Measurements from ENCODE around the gene OR2K2. TPM values are rescaled to one million over a fixed set of nuclear protein-coding genes. Genes with fewer than 3 reads are reported as not detected.
"Not testable (repeated sequence)": the region's sequence is repeated elsewhere in the genome, so short reads cannot be mapped to it uniquely, and the experiment has no call there.

OR2K2 gene
- total RNA-seq, 1 experiment from 2014 or later, result not detected

DNA sequence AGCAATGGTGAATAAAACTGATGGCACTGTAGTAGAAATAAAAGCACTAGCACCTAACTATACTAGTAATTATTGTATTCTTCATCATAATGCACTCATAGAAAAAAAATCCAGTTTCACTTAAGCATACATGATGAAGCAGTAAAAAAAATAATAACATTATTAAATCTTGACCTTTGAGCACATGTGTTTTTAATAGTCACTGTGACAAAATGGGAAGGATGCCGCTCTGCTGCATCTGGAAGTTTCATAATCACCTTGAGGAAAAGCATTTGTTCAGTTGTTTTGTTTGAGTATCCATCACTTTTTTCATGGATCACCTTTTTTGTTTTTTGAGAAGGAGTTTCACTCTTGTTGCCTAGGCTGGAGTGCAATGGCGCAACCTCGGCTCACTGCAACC is 13.2 kb downstream of the OR2K2 start:
- H3K36me3 ChIP-seq (ENCODE audit: control insufficient read depth, insufficient read depth, low read length), result no peaks in the 10 kb centered on the region
- H3K4me1 ChIP-seq (ENCODE audit: control insufficient read depth, insufficient read depth, low read length), result no peaks in the 10 kb centered on the region
- ATAC-seq (no peak), DNase-seq (ENCODE audit: low read depth, low spot score) (no peak)
- ChIA-PET POLR2A (no interaction called here), CTCF (no interaction called here)
- no peak overlapping the region for H3K27ac ChIP-seq (ENCODE audit: low read length)
- TF ChIP-seq TCF7L2 (IDR thresholded peaks at IDR 0.05; ENCODE audit: low read depth, low read length) (no peak), POLR2AphosphoS5 (IDR thresholded peaks at IDR 0.05; ENCODE audit: low read depth, low read length) (no peak), CTCF (IDR thresholded peaks at IDR 0.05) (no peak), SIN3A (IDR thresholded peaks at IDR 0.05; ENCODE audit: borderline replicate concordance, insufficient read depth, low read depth, low read length) (no peak)
- TF ChIP-seq, protein P1, sequence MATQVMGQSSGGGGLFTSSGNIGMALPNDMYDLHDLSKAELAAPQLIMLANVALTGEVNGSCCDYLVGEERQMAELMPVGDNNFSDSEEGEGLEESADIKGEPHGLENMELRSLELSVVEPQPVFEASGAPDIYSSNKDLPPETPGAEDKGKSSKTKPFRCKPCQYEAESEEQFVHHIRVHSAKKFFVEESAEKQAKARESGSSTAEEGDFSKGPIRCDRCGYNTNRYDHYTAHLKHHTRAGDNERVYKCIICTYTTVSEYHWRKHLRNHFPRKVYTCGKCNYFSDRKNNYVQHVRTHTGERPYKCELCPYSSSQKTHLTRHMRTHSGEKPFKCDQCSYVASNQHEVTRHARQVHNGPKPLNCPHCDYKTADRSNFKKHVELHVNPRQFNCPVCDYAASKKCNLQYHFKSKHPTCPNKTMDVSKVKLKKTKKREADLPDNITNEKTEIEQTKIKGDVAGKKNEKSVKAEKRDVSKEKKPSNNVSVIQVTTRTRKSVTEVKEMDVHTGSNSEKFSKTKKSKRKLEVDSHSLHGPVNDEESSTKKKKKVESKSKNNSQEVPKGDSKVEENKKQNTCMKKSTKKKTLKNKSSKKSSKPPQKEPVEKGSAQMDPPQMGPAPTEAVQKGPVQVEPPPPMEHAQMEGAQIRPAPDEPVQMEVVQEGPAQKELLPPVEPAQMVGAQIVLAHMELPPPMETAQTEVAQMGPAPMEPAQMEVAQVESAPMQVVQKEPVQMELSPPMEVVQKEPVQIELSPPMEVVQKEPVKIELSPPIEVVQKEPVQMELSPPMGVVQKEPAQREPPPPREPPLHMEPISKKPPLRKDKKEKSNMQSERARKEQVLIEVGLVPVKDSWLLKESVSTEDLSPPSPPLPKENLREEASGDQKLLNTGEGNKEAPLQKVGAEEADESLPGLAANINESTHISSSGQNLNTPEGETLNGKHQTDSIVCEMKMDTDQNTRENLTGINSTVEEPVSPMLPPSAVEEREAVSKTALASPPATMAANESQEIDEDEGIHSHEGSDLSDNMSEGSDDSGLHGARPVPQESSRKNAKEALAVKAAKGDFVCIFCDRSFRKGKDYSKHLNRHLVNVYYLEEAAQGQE (IDR thresholded peaks at IDR 0.05; ENCODE audit: insufficient read depth in 1 of 2, low read depth in 2 of 2, low read length in 1 of 2), result no peak
- no TSS peak for BruUV-seq (replicated peaks)
- H3K27me3 ChIP-seq (ENCODE audit: control insufficient read depth, insufficient read depth, low read length), result no peaks in the 10 kb centered on the region
- H3K9me3 ChIP-seq (ENCODE audit: control insufficient read depth, insufficient read depth, low read depth, low read length), result no peaks in the 10 kb centered on the region
- in situ Hi-C loops (cut with HindIII; ENCODE audit: low pct_unique_long_range_greater_than_20kb, low sequenced_read_pairs), result no loop called here
- intact Hi-C loops (cut with micrococcal nuclease; ENCODE audit: unreplicated experiment), result no loop called here
- no peak overlapping the region for H3K4me3 ChIP-seq (ENCODE audit: low read depth in 2 of 2, low read length in 2 of 2)

DNA sequence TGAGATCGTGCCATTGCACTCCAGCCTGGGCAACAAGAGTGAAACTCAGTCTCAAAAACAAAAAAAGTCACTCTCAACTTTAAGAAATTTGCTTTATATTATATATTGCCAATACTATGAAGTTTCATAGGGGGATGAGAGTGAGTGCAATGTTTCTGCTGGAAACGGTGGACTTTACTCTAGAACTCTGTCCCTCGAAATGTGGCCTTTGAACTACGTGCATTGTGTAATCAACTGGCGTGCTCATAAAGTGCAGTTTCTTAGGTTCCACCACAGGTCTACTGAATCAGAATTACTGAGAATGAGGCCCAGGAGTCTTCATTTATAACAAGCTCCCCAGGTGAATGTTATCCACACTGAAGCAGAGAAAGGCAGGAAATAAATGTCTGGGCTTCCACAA is 24.1 kb downstream of the OR2K2 start:
- Histone ChIP-seq H3K9me3 (ENCODE audit: control insufficient read depth, insufficient read depth, low read depth, low read length) (no peaks in the 10 kb centered on the region), H3K4me1 (ENCODE audit: control insufficient read depth, insufficient read depth, low read length) (no peaks in the 10 kb centered on the region), H3K27ac (ENCODE audit: low read length) (no peak overlapping the region), H3K36me3 (ENCODE audit: control insufficient read depth, insufficient read depth, low read length) (no peaks in the 10 kb centered on the region), H3K4me3 (ENCODE audit: low read depth in 2 of 2, low read length in 2 of 2) (no peak overlapping the region), H3K27me3 (ENCODE audit: control insufficient read depth, insufficient read depth, low read length) (no peaks in the 10 kb centered on the region)
- ChIA-PET POLR2A (no interaction called here), CTCF (no interaction called here)
- TF ChIP-seq, protein P1 (IDR thresholded peaks at IDR 0.05; ENCODE audit: insufficient read depth in 1 of 2, low read depth in 2 of 2, low read length in 1 of 2), result no peak
- TF ChIP-seq TCF7L2 (IDR thresholded peaks at IDR 0.05; ENCODE audit: low read depth, low read length) (no peak), POLR2AphosphoS5 (IDR thresholded peaks at IDR 0.05; ENCODE audit: low read depth, low read length) (no peak), SIN3A (IDR thresholded peaks at IDR 0.05; ENCODE audit: borderline replicate concordance, insufficient read depth, low read depth, low read length) (no peak), CTCF (IDR thresholded peaks at IDR 0.05) (no peak)
- ATAC-seq, result no peak
- intact Hi-C loops (cut with micrococcal nuclease; ENCODE audit: unreplicated experiment) (no loop called here), in situ Hi-C loops (cut with HindIII; ENCODE audit: low pct_unique_long_range_greater_than_20kb, low sequenced_read_pairs) (no loop called here)
- BruUV-seq (replicated peaks), result no TSS peak
- no peak for DNase-seq (ENCODE audit: low read depth, low spot score)

DNA sequence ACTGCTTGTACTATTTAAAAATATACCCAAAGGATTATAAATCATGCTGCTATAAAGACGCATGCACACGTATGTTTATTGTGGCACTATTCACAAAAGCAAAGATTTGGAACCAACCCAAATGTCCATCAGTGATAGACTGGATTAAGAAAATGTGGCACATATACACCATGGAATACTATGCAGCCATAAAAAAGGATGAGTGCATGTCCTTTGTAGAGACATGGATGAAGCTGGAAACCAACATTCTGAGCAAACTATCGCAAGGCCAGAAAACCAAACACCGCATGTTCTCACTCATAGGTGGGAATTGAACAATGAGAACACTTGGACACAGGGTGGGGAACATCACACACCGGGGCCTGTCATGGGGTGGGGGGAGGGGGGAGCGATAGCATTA is 26.0 kb downstream of the OR2K2 start:
- POLR2A ChIA-PET; H3K9me3 ChIP-seq (ENCODE audit: control insufficient read depth, insufficient read depth, low read depth, low read length); H3K4me1 ChIP-seq (ENCODE audit: control insufficient read depth, insufficient read depth, low read length); H3K4me3 ChIP-seq (ENCODE audit: low read depth in 2 of 2, low read length in 2 of 2); in situ Hi-C loops (cut with HindIII; ENCODE audit: low pct_unique_long_range_greater_than_20kb, low sequenced_read_pairs); H3K27me3 ChIP-seq (ENCODE audit: control insufficient read depth, insufficient read depth, low read length); DNase-seq (ENCODE audit: low read depth, low spot score); CTCF ChIA-PET; BruUV-seq (replicated peaks); H3K27ac ChIP-seq (ENCODE audit: low read length); ATAC-seq; intact Hi-C loops (cut with micrococcal nuclease; ENCODE audit: unreplicated experiment); H3K36me3 ChIP-seq (ENCODE audit: control insufficient read depth, insufficient read depth, low read length): not testable (repeated sequence)

All from Panc1 (cell line).